Endodermal cell (in vitro differentiated cells): ENCODE data around the gene DCST2. TPM values are rescaled to one million over a fixed set of nuclear protein-coding genes. Genes with fewer than 3 reads are reported as not detected.

Source experiments
- DNase-seq: peaks from one replicate; pipeline ENCODE4 v3.0.0-alpha.2; 2017
- H3K27ac ChIP-seq: 2 replicates; pipeline ENCODE4 v1.5.1; 2013; ENCODE audit warnings: mild to moderate bottlenecking, low read depth, low read length, moderate library complexity
- H3K27me3 ChIP-seq: 2 replicates; pipeline ENCODE4 v1.6.1; 2013; ENCODE audit warnings: mild to moderate bottlenecking, low read length, moderate library complexity; ENCODE audit not compliant: insufficient read depth, control insufficient read depth, poor library complexity, severe bottlenecking
- H3K36me3 ChIP-seq: 2 replicates; pipeline ENCODE4 v1.7.0; 2013; ENCODE audit warnings: mild to moderate bottlenecking, low read length, moderate library complexity; ENCODE audit not compliant: control insufficient read depth, insufficient read depth
- H3K4me1 ChIP-seq: one replicate; pipeline ENCODE4 v1.7.0; 2013; ENCODE audit warnings: low read length; ENCODE audit not compliant: control insufficient read depth, insufficient read depth
- H3K4me3 ChIP-seq: 2 replicates; pipeline ENCODE4 v1.5.1; 2013; ENCODE audit warnings: mild to moderate bottlenecking, low read length, moderate library complexity
- H3K9ac ChIP-seq: 2 replicates; pipeline ENCODE4 v1.6.1; 2013; ENCODE audit warnings: mild to moderate bottlenecking, low read length, moderate library complexity; ENCODE audit not compliant: poor library complexity, severe bottlenecking; ENCODE audit errors: extremely low read depth
- H3K9me3 ChIP-seq: 2 replicates; pipeline ENCODE4 v1.6.1; 2013; ENCODE audit warnings: mild to moderate bottlenecking, low read length, moderate library complexity; ENCODE audit not compliant: control insufficient read depth
- H3K27ac Mint-ChIP-seq: 2 replicates; pipeline ENCODE4 v1.8.0; 2020; ENCODE audit warnings: mixed read lengths
- H3K27me3 Mint-ChIP-seq: 2 replicates; pipeline ENCODE4 v1.8.0; 2021; ENCODE audit warnings: mild to moderate bottlenecking, mixed read lengths; ENCODE audit not compliant: insufficient read depth
- H3K36me3 Mint-ChIP-seq: 2 replicates; pipeline ENCODE4 v1.8.0; 2020; ENCODE audit warnings: low read depth, mixed read lengths
- H3K4me1 Mint-ChIP-seq: 2 replicates; pipeline ENCODE4 v1.8.0; 2020; ENCODE audit warnings: mixed read lengths
- H3K4me3 Mint-ChIP-seq: 2 replicates; pipeline ENCODE4 v1.8.0; 2020; ENCODE audit warnings: mild to moderate bottlenecking, moderate library complexity, mixed read lengths
- H3K9me3 Mint-ChIP-seq: 2 replicates; pipeline ENCODE4 v1.8.0; 2020; ENCODE audit warnings: mild to moderate bottlenecking, mixed read lengths
- WGBS, 2 experiments: methylation state at CpG; one replicate each; pipeline versions ENCODE4 v1.1.5 to v1.1.7; 2013; ENCODE audit warnings: missing lambda C conversion rate in 2 of 2, mixed read lengths in 1 of 2; ENCODE audit not compliant: insufficient coverage in 1 of 2, insufficient read length in 1 of 2; 5-methylcytosine and 5-hydroxymethylcytosine counted together
- total RNA-seq, 2 donors: library from RNA; stranded (reverse); fragmentation: NEBNext Ultra II Directional in 1 of 2; extraction: Animal tissue kit (Norgen Biotek cat#: 25700) in 1 of 2; gene quantifications; 2 replicates in 1 of 2; 3 replicates in 1 of 2; pipeline ENCODE4 v1.2.1, GENCODE V29; 2021
- TF ChIP-seq, protein P1 (sequence below): fragments of 200-600 bp; sonication (generic); conservative IDR thresholded peaks from 2 replicates; pipeline ENCODE4 v1.5.0; 2021; ENCODE audit warnings: antibody characterized with exemption, mild to moderate bottlenecking

The DCST2 gene
- total RNA-seq, 2 donors from 2014 or later: 0.44 to 2.0 TPM

DNA sequence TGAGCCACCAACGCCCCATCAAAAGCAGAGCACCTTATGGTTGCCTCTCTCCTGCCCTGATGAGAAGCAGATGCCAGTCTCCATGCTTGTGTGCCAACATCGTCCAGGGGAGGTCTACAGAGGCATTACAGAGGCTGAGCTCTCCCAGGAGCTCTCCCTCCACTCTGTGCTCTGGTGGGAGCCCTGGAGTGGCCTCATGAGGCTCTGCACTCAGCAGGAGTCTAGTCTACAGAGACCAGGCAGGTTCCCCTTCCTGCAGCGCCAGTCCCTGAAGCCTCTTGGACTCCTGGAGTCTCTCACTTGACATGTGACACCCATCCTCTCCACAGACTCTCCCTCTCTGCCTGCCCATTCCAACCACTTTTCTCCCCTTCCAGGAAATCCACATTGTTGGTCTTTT lies 3.5 kb upstream of the DCST2 start:
- 93 to 94% methylated on average over 2 to 3 of the region's 3 CpGs for WGBS, 2 experiments
- Mint-ChIP-seq H3K27ac (no peak overlapping the region), H3K9me3 (no peaks in the 10 kb centered on the region), H3K4me3 (no peak overlapping the region), H3K27me3 (peaks cover 21% of the 10 kb centered on the region), H3K4me1 (peaks cover 3% of the 10 kb centered on the region), H3K36me3 (no peaks in the 10 kb centered on the region)
- TF ChIP-seq, protein P1, sequence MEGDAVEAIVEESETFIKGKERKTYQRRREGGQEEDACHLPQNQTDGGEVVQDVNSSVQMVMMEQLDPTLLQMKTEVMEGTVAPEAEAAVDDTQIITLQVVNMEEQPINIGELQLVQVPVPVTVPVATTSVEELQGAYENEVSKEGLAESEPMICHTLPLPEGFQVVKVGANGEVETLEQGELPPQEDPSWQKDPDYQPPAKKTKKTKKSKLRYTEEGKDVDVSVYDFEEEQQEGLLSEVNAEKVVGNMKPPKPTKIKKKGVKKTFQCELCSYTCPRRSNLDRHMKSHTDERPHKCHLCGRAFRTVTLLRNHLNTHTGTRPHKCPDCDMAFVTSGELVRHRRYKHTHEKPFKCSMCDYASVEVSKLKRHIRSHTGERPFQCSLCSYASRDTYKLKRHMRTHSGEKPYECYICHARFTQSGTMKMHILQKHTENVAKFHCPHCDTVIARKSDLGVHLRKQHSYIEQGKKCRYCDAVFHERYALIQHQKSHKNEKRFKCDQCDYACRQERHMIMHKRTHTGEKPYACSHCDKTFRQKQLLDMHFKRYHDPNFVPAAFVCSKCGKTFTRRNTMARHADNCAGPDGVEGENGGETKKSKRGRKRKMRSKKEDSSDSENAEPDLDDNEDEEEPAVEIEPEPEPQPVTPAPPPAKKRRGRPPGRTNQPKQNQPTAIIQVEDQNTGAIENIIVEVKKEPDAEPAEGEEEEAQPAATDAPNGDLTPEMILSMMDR: no peak
- H3K9ac ChIP-seq: no peak overlapping the region
- no peaks in the 10 kb centered on the region for H3K27me3 ChIP-seq
- no peaks in the 10 kb centered on the region for H3K36me3 ChIP-seq
- H3K9me3 ChIP-seq: no peaks in the 10 kb centered on the region
- DNase-seq: no peak
- no peak overlapping the region for H3K4me3 ChIP-seq
- H3K27ac ChIP-seq: no peak overlapping the region
- no peaks in the 10 kb centered on the region for H3K4me1 ChIP-seq

DNA sequence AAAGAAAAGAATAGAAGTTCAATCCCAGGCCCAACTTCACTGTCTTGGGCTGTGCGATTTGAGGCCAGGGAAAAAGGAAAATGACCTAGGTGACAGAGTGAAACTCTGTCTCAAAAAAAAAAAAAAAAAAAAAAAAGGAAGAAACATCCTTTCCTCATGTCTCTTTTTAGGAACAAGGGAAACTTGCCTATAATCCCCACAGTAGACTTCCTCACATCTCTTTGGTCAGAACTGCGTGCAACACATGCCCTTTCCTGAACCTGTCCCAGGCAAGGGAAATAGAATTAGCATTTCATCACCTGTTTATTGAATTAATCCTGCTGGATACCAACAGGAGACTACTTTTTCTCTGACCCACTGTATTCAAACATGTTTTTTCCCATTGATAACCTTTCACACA lies 2.4 kb upstream of the DCST2 start:
- H3K27me3 ChIP-seq: no peaks in the 10 kb centered on the region
- 97 to 100% methylated on average over 1 to 2 of the region's 2 CpGs for WGBS, 2 experiments
- peaks cover 3% of the 10 kb centered on the region for H3K4me1 Mint-ChIP-seq
- no peaks in the 10 kb centered on the region for H3K9me3 Mint-ChIP-seq
- no peaks in the 10 kb centered on the region for H3K4me1 ChIP-seq
- peaks cover 15% of the 10 kb centered on the region for H3K27me3 Mint-ChIP-seq
- no peak overlapping the region for H3K4me3 ChIP-seq
- no peak overlapping the region for H3K27ac ChIP-seq
- H3K4me3 Mint-ChIP-seq: no peak overlapping the region
- H3K36me3 ChIP-seq: no peaks in the 10 kb centered on the region
- no peak overlapping the region for H3K27ac Mint-ChIP-seq
- H3K36me3 Mint-ChIP-seq: no peaks in the 10 kb centered on the region
- TF ChIP-seq, protein P1: no peak
- H3K9ac ChIP-seq: no peak overlapping the region
- no peaks in the 10 kb centered on the region for H3K9me3 ChIP-seq
- DNase-seq: no peak

DNA sequence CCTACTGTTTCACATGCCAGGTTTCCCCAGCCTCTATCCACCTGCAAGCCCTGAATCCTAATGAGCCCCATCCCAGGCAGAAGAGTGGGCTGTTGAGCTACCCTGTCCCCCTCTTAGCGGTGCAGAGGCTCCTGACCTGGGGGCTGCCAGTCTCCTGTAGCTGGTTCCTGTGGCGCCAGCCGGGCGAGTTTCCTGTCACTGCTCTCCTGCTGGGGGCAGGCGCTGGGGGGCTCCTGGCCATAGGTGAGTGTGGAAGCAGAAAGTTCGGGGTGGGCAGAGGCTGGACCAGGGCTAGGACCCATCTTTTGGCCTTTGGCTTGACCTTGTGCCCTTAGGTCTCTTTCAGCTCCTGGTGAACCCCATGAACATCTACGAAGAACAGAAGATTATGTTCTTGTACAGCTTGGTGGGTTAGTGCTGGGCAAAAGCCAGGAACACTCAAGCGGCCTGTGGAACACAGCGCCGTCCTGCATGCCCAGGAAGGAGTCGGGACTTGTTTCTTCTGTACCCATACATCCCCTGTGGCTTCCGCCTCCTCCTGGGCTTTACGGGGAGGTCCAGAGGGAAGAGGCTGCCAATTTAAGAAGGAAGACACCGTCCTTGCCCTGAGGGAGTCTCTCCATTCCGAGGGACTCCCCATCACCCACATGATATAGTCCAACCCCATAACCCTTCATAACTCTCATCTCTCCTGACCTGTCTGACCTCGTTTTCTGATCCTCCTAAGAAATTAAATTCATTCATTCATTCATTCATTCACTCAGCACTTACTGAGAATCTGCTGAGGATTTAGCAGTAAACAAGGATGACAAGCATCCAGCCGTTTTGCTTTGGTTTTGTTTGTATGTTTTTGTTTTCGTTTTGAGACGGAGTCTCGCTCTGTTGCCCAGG lies 982 bp upstream of the DCST2 start:
- Mint-ChIP-seq H3K4me3 (no peak overlapping the region), H3K27ac (no peak overlapping the region), H3K9me3 (no peaks in the 10 kb centered on the region), H3K27me3 (peaks cover 13% of the 10 kb centered on the region), H3K36me3 (no peaks in the 10 kb centered on the region), H3K4me1 (peaks cover 3% of the 10 kb centered on the region)
- 85 to 98% methylated on average over 10 to 20 of the region's 20 CpGs for WGBS, 2 experiments
- Histone ChIP-seq H3K27ac (no peak overlapping the region), H3K9me3 (no peaks in the 10 kb centered on the region), H3K9ac (no peak overlapping the region), H3K4me3 (no peak overlapping the region), H3K4me1 (no peaks in the 10 kb centered on the region), H3K27me3 (no peaks in the 10 kb centered on the region), H3K36me3 (no peaks in the 10 kb centered on the region)
- TF ChIP-seq, protein P1: no peak
- DNase-seq: no peak
